ENCODE data around the gene C21orf91. TPM values are rescaled to one million over a fixed set of nuclear protein-coding genes. Genes with fewer than 3 reads are reported as not detected.

C21orf91 gene
- total and polyA plus RNA-seq, 2 experiments from 2014 or later, result 11.2 to 12.7 TPM

- H3K27me3 ChIP-seq, result no peaks in the 10 kb centered on the region
- no peaks in the 10 kb centered on the region for H3K9me3 ChIP-seq (ENCODE audit: low read depth)
- no peak overlapping the region for H3K27ac ChIP-seq
- peaks cover 21% of the 10 kb centered on the region for H3K36me3 ChIP-seq
- DNase-seq (ENCODE audit: low read depth in 1 of 2, low spot score in 1 of 2), result no peak
- TF ChIP-seq CTCF (IDR thresholded peaks at IDR 0.05; ENCODE audit: low read depth, low read length), result no peak
- H3K4me3 ChIP-seq, result no peak overlapping the region
- H3K4me1 ChIP-seq (ENCODE audit: low read depth), result peaks cover 10% of the 10 kb centered on the region
Measured at GRCh38 chr21:17798796-17799195, 20.4 kb downstream of the C21orf91 start.

- no peak for DNase-seq (ENCODE audit: low read depth in 1 of 2, low spot score in 1 of 2)
- no peaks in the 10 kb centered on the region for H3K27me3 ChIP-seq
- H3K4me1 ChIP-seq (ENCODE audit: low read depth), result peaks cover 10% of the 10 kb centered on the region
- TF ChIP-seq CTCF (IDR thresholded peaks at IDR 0.05; ENCODE audit: low read depth, low read length), result no peak
- peaks cover 29% of the 10 kb centered on the region for H3K36me3 ChIP-seq
- no peak overlapping the region for H3K27ac ChIP-seq
- no peak overlapping the region for H3K4me3 ChIP-seq
- no peaks in the 10 kb centered on the region for H3K9me3 ChIP-seq (ENCODE audit: low read depth)
Measured at GRCh38 chr21:17797967-17798366, 21.2 kb downstream of the C21orf91 start.

- TF ChIP-seq CTCF (IDR thresholded peaks at IDR 0.05; ENCODE audit: low read depth, low read length), result no peak
Measured at GRCh38 chr21:17796503-17796902, 22.7 kb downstream of the C21orf91 start.

GRCh38 chr21:17796037-17796403, 23.1 kb downstream of the C21orf91 start:
- peaks cover 40% of the 10 kb centered on the region for H3K36me3 ChIP-seq
- no peak for DNase-seq (ENCODE audit: low read depth in 1 of 2, low spot score in 1 of 2)
- no peak for TF ChIP-seq CTCF (IDR thresholded peaks at IDR 0.05; ENCODE audit: low read depth, low read length)

More at GRCh38 chr21:17796503-17796902, 22.7 kb downstream of the C21orf91 start:
- Histone ChIP-seq H3K27ac (no peak overlapping the region), H3K4me3 (no peak overlapping the region), H3K9me3 (ENCODE audit: low read depth) (no peaks in the 10 kb centered on the region), H3K4me1 (ENCODE audit: low read depth) (peaks cover 10% of the 10 kb centered on the region), H3K27me3 (no peaks in the 10 kb centered on the region), H3K36me3 (peaks cover 40% of the 10 kb centered on the region)
- DNase-seq (ENCODE audit: low read depth in 1 of 2, low spot score in 1 of 2), result no peak

GRCh38 chr21:17795146-17796036, 23.8 kb downstream of the C21orf91 start:
- Histone ChIP-seq H3K9me3 (ENCODE audit: low read depth) (no peaks in the 10 kb centered on the region), H3K27me3 (no peaks in the 10 kb centered on the region), H3K36me3 (peaks cover 40% of the 10 kb centered on the region), H3K4me3 (no peak overlapping the region), H3K27ac (no peak overlapping the region), H3K4me1 (ENCODE audit: low read depth) (peaks cover 10% of the 10 kb centered on the region)
- no peak for TF ChIP-seq CTCF (IDR thresholded peaks at IDR 0.05; ENCODE audit: low read depth, low read length)
- DNase-seq (ENCODE audit: low read depth in 1 of 2, low spot score in 1 of 2), result no peak

More at GRCh38 chr21:17796037-17796403, 23.1 kb downstream of the C21orf91 start:
- peaks cover 10% of the 10 kb centered on the region for H3K4me1 ChIP-seq (ENCODE audit: low read depth)
- H3K4me3 ChIP-seq, result no peak overlapping the region
- no peak overlapping the region for H3K27ac ChIP-seq
- H3K27me3 ChIP-seq, result no peaks in the 10 kb centered on the region
- no peaks in the 10 kb centered on the region for H3K9me3 ChIP-seq (ENCODE audit: low read depth)

Measured in cardiac muscle cell (in vitro differentiated cells and primary cell).